GM08714 (cell line): ENCODE data around the gene SNTG2.
A peak's percentile ranks its signal among the peaks of the same experiment; 100 is the strongest.

ENCODE experiments used
- H3K4me3 ChIP-seq: fragments of 200-500 bp; sonication (Bioruptor generic); 2 replicates; pipeline ENCODE4 v1.5.1; 2014; ENCODE audit warnings: mild to moderate bottlenecking, low read length, inconsistent platforms
- ZNF274 ChIP-seq: IDR thresholded peaks from 2 replicates; pipeline ENCODE4 v1.6.1; 2012; ENCODE audit warnings: mild to moderate bottlenecking, low read depth, low read length

Gene SNTG2

DNA sequence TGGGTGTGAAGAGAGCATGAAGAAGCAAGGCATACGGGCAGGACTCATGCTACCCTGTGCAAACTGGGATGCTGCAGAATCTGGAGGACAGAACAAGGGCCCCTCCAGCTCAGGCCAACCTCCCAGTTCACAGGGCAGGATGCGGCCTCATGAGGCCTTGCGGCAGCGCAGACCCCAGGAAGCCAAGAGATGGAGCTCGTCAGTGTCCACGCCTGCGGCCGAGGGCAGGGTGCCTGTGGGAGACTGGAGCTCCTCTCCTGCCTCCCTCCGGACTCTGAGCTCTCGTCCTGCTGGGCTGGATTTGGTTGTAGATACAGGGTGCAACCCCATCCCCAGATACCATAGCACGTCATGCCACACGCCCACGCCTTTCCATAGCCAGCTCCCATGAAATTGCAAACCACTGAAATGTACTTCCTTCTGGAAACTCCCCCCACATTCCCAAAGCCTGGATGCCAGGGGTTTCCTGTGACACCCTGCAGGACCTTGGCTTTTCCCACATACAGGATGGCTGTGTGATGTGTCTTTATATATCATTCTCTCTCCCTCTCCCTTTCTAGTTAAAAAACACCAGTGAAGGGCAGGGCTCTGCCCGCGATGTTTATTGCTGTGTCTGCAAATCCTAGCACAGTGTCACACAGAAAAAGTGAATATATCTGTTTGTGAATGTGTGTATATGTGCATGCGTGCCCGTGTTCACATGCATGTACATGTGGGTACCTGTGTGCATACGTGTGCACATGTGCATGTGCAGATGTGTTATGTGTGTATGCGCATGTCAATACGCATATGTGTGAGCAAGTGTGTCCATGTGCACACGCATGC lies 12.3 kb upstream of the SNTG2 start:
- no peak overlapping the region for H3K4me3 ChIP-seq
- no peak for TF ChIP-seq ZNF274

DNA sequence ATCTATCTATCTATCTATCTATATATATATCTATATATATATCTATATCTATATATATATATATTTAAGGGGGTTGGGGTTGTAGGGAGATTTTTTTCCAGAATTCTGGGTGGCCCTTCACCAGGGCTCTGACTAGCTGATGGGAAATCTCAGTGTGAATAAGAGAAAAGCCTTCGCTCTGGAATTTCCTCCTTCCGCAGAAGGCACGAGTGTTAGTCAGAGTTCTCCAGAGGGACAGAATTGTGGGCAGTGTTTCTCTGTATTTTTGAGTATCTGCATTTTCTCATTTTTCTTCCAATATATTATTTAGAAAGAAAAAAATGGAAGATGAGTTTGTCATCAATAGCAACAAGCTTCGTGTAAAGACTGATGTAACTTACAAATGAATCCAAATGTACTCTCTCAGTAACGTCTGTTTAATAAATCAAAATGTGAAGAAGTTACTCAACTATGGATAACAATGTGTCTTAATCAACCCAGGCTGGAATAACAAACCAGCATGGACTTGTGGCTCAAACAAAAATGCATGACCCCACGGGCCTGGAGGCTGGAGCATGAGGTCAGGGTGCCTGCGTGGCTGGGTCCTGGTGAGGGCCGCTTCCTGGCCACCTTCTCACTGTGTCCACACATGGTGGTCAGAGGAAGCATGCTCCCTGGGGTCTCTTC lies 10.6 kb upstream of the SNTG2 start:
- no peak overlapping the region for H3K4me3 ChIP-seq
- TF ChIP-seq ZNF274, result no peak

DNA sequence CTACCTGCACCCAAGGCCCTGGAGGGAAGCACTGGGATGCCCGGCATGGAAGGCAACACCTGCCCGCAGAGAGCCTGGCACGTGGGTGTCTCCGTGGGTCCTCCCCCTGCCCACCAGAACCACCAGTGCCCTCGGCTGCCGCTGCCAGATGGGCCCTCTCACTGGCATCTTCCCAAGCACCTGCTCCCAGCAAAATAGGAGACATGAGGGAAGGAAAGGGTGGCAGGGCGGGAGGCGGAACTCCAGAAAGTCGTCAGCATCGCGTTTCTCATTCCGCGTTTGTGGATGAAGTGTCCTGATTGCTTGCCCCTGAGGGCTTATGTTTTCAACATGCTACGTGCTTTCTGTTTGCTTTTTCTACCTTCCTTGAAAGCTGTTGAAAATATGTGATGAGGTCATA lies 8.8 kb upstream of the SNTG2 start:
- TF ChIP-seq ZNF274, result no peak
- no peak overlapping the region for H3K4me3 ChIP-seq

GRCh38 chr2:942775-943460 lies 7.7 kb upstream of the SNTG2 start:
- no peak for TF ChIP-seq ZNF274
- no peak overlapping the region for H3K4me3 ChIP-seq

DNA sequence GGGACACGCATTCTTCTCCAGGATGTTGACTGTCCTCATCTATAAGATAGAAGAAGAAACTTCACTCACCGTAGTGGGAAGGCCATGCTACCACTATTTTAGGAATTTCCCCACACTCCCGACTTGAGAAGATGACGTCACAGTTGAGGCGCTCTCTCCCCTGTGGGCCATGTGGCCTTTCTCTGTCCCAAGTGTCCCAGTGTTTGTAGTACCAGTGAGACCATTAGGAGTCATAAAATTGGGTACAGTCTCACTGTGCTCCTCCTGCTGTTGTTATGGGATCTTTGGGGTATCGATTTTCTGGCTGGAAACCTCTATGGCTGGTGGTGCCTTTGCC lies 7.2 kb upstream of the SNTG2 start:
- no peak overlapping the region for H3K4me3 ChIP-seq

DNA sequence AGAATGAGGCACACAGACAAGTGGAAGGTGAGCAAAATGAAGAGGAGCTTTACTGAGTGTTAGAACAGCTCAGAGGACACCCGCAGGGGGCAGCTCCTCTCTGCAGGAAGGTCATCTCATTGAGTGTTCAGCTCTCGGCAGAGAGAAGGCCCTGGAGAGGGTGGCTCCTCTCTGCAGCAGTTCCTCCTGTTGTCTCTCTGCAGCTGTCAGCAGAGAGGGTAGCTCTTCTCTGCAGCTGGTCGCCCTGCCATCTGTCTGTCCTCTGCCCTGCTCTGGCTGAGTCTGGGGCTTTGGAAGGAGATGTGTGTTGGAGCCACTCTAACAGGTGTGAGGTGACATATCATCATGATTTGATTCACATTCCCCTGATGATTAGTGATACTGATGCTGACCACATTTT lies 6.8 kb upstream of the SNTG2 start:
- TF ChIP-seq ZNF274, result no peak
- H3K4me3 ChIP-seq, result no peak overlapping the region

More for the DNA sequence above, 7.2 kb upstream of the SNTG2 start:
- no peak for TF ChIP-seq ZNF274

- no peak for TF ChIP-seq ZNF274
- no peak overlapping the region for H3K4me3 ChIP-seq
Measured at GRCh38 chr2:944693-945092, 6.0 kb upstream of the SNTG2 start.

- no peak for TF ChIP-seq ZNF274
- no peak overlapping the region for H3K4me3 ChIP-seq
Measured at GRCh38 chr2:945104-945503, 5.5 kb upstream of the SNTG2 start.

DNA sequence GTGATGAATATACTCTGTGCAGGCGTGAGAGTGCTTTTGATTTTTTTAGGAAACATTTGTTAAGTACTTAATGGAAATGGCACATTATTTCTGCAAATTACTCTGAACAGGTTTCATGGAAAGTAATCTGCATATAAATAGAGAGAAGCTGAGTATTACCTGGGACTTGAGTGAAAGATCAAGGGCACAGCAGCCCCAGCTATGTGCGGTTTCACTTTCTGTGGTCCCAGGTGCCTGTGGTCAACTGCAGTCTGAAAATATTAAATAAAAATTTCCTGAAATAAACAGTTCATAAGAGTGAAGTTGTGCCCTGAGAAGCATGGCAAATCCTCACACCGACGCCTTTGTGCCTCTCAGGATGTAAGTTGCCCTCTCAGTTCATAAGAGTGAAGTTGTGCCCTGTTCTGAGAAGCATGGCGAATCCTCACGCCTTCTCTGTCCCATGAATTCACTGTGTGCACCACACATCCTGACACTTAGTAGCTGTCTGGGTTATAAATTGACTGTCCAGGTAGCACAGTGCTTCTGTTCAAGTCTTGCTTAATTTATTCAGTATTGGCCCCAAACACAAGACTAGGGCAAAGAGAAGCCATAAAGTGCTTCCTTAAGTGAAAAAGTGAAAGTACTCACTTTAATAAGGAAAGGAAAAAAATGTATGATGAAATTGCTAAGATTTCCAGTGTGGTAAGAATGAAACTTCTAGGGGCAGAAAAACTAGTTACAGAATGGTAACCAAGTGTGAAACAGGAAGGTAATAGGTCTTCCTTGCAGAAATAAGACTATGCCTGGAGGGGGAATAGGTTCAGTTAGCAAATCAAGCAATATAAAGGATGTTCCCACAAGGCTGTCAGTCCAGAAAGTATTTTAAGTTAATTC lies 4.3 kb upstream of the SNTG2 start:
- peak overlapping the region; percentile 70; the same call in 1 of the 2 replicates for H3K4me3 ChIP-seq

DNA sequence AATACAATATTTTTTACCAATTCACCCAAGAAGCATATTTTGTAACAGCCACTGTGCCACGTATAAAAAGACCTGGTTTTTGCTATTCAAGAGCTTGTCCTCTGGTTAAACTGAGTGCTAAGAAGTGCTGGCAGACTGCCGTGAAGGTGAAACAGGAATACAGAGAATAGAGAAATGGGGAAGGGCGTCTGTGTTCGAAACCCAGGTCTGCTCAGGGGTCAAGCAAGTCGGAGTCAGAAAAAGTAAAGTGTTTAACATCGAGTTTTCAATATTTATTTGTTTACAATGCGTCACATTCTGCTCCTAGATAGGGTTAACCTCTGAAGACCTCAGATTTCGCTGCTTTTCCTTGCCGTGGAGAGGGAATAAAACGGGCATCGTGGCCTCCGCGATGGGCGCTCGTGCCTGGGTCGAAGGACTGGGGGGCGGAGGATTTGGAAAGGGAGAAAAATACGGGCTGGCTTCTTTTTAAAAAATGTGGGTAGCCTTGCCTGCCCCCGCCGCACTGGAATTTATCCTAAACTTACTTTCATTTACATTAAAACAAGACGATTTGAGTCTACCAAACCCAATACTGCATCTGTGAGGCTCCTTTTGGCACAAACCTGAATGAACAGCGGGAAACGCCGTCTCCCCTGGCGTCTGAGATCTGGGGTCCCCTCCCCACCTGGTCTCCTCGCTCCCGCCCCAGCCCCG lies 1.1 kb upstream of the SNTG2 start:
- no peak for TF ChIP-seq ZNF274
- peak overlapping the region; percentile 58 for H3K4me3 ChIP-seq

More for the DNA sequence above, 4.3 kb upstream of the SNTG2 start:
- TF ChIP-seq ZNF274, result no peak

- no peak for TF ChIP-seq ZNF274
- H3K4me3 ChIP-seq, result no peak overlapping the region; the same call in 1 of the 2 replicates
Measured at GRCh38 chr2:951224-952006, 766 bp downstream of the SNTG2 start.

DNA sequence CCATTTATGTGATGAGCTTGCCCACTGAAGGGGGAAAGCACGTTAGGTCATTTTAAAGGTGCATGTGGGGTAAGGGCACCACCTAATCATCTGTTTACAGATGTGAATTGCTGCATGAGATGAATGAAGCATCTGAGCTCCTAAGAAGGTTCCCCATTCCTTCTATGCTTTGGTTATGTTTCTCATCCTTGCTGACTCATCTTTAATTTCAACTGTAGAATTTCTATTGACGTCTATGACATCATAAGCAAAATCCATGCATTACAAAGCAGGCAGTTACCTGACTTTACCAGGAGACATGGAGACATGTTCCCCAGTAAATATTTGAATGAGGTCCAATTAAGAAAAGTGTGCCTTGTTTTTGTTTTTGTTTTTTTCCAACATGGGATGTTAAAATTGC lies 2.8 kb downstream of the SNTG2 start:
- no peak for TF ChIP-seq ZNF274
- H3K4me3 ChIP-seq, result no peak overlapping the region
